ENCODE measurements around the gene HOATZ.

HOATZ gene

GRCh38 chr11:111549196-111549868, 34.8 kb downstream of the HOATZ start:
- no peak for DNase-seq (ENCODE audit: low read depth)

- DNase-seq (ENCODE audit: low read depth), result no peak
Measured at GRCh38 chr11:111549869-111550203, 35.3 kb downstream of the HOATZ start.

GRCh38 chr11:111550258-111550657, 35.7 kb downstream of the HOATZ start:
- no peak for DNase-seq (ENCODE audit: low read depth)

- DNase-seq (ENCODE audit: low read depth), result no peak
Measured at GRCh38 chr11:111554532-111554931, 40.0 kb downstream of the HOATZ start.

GRCh38 chr11:111555255-111555654, 40.7 kb downstream of the HOATZ start:
- DNase-seq (ENCODE audit: low read depth), result no peak

- no peak for DNase-seq (ENCODE audit: low read depth)
Measured at GRCh38 chr11:111557425-111558111, 43.0 kb downstream of the HOATZ start.

GRCh38 chr11:111559800-111560464, 45.4 kb downstream of the HOATZ start:
- DNase-seq (ENCODE audit: low read depth), result no peak

GRCh38 chr11:111560800-111561199, 46.2 kb downstream of the HOATZ start:
- DNase-seq (ENCODE audit: low read depth), result no peak

GRCh38 chr11:111561306-111561705, 46.7 kb downstream of the HOATZ start:
- no peak for DNase-seq (ENCODE audit: low read depth)

- no peak for DNase-seq (ENCODE audit: low read depth)
Measured at GRCh38 chr11:111561791-111562325, 47.3 kb downstream of the HOATZ start.

- DNase-seq (ENCODE audit: low read depth), result no peak
Measured at GRCh38 chr11:111562692-111563389, 48.3 kb downstream of the HOATZ start.

GRCh38 chr11:111565114-111565720, 50.6 kb downstream of the HOATZ start:
- no peak for DNase-seq (ENCODE audit: low read depth)

GRCh38 chr11:111566324-111566723, 51.7 kb downstream of the HOATZ start:
- DNase-seq (ENCODE audit: low read depth), result no peak

- no peak for DNase-seq (ENCODE audit: low read depth)
Measured at GRCh38 chr11:111569476-111569875, 54.9 kb downstream of the HOATZ start.

- DNase-seq (ENCODE audit: low read depth), result no peak
Measured at GRCh38 chr11:111570796-111571195, 56.2 kb downstream of the HOATZ start.

- no peak for DNase-seq (ENCODE audit: low read depth)
Measured at GRCh38 chr11:111571829-111572501, 57.4 kb downstream of the HOATZ start.

GRCh38 chr11:111572581-111572980, 58.0 kb downstream of the HOATZ start:
- no peak for DNase-seq (ENCODE audit: low read depth)

- DNase-seq (ENCODE audit: low read depth), result no peak
Measured at GRCh38 chr11:111573821-111574249, 59.3 kb downstream of the HOATZ start.

- no peak for DNase-seq (ENCODE audit: low read depth)
Measured at GRCh38 chr11:111574373-111575225, 60.0 kb downstream of the HOATZ start.

GRCh38 chr11:111575740-111576139, 61.2 kb downstream of the HOATZ start:
- no peak for DNase-seq (ENCODE audit: low read depth)
